Measurements from ENCODE around the gene RIPK4. TPM values are rescaled to one million over a fixed set of nuclear protein-coding genes. Genes with fewer than 3 reads are reported as not detected.
A peak's percentile ranks its signal among the peaks of the same experiment; 100 is the strongest.

RIPK4 gene
- total RNA-seq, 1 experiment from 2014 or later, result 20.1 TPM

DNA sequence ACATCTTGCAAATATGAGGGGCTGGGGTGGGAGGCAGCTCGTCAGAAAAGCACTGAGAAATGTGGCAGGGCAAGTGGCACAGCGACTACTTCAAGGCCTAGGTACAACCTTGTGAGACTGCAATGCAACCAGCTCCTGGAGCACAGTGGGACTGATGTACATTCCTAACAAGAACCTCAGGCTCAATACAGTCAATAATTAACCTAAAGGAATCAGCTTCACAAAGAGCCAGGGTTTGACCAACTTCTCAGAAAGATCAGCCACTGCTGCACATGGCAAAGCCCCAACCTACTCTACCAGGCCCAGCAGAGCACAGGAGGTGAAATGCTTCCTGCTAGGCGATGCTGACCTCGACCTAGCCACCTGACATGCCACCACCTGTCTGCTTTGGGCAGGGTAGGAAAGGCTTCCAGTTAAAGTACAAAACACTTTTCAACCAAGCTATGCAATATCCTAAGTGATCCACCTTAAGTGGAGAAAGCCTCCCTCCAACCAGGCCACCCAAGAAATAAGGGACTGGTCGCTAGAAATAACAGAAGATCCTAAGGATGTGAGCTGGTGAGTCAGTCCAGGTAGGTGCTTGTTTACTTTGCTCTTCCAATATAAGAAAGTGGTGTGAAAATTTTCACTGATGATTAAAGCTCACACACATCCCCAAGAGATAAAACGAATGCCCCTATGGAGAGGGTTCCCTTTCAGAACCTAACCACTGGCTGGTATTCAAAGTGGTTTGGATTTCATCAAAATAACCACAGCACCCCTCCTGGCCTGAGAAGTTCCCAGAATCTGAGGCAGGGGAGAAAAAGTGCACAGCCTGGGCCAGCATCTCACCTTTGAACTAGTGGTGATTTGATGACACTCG is 2.1 kb downstream of the RIPK4 start:
- DNase-seq (ENCODE audit: low spot score) (no peak), ATAC-seq (no peak)
- H3K4me3 Mint-ChIP-seq, result peak overlapping the region; percentile 82
- no peaks in the 10 kb centered on the region for H3K36me3 Mint-ChIP-seq
- no peaks in the 10 kb centered on the region for H3K9me3 Mint-ChIP-seq
- peak overlapping the region; percentile 63; the same call in 1 of the 2 replicates for H3K27ac Mint-ChIP-seq
- H3K4me1 Mint-ChIP-seq, result peaks cover 84% of the 10 kb centered on the region
- ChIA-PET CTCF (interaction anchor here (1.4 to 14.5 kb wide), 4 partner anchors 7 to 353 kb away, joined by 3 to 207 read pairs (median 53); no protein-coding TSS in a partner anchor), POLR2A (no interaction called here)
- TF ChIP-seq GABPB1 (CRISPR knock-in tag; IDR thresholded peaks at IDR 0.05), result no peak
- TF ChIP-seq FOXK1 (CRISPR knock-in tag; IDR thresholded peaks at IDR 0.05), result no peak
- no peak for TF ChIP-seq SMAD3 (CRISPR knock-in tag; IDR thresholded peaks at IDR 0.05; ENCODE audit: borderline replicate concordance)
- TF ChIP-seq ZNF396 (CRISPR knock-in tag; IDR thresholded peaks at IDR 0.05; ENCODE audit: borderline replicate concordance), result no peak
- TF ChIP-seq MYBL2 (CRISPR knock-in tag; IDR thresholded peaks at IDR 0.05), result no peak
- no peak for TF ChIP-seq NR2C2 (CRISPR knock-in tag; IDR thresholded peaks at IDR 0.05)
- TF ChIP-seq ELF4 (CRISPR knock-in tag; IDR thresholded peaks at IDR 0.05; ENCODE audit: low read depth), result no peak
- TF ChIP-seq, protein P1, sequence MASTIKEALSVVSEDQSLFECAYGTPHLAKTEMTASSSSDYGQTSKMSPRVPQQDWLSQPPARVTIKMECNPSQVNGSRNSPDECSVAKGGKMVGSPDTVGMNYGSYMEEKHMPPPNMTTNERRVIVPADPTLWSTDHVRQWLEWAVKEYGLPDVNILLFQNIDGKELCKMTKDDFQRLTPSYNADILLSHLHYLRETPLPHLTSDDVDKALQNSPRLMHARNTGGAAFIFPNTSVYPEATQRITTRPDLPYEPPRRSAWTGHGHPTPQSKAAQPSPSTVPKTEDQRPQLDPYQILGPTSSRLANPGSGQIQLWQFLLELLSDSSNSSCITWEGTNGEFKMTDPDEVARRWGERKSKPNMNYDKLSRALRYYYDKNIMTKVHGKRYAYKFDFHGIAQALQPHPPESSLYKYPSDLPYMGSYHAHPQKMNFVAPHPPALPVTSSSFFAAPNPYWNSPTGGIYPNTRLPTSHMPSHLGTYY (CRISPR knock-in tag; IDR thresholded peaks at IDR 0.05), result no peak
- no peak for TF ChIP-seq SP1 (CRISPR knock-in tag; conservative IDR thresholded peaks at IDR 0.05)
- TF ChIP-seq PRRX2 (CRISPR knock-in tag; IDR thresholded peaks at IDR 0.05), result no peak
- no peak for TF ChIP-seq SOX15 (CRISPR knock-in tag; IDR thresholded peaks at IDR 0.05)
- TF ChIP-seq JUN (CRISPR knock-in tag; IDR thresholded peaks at IDR 0.05), result no peak
- TF ChIP-seq, protein P2, sequence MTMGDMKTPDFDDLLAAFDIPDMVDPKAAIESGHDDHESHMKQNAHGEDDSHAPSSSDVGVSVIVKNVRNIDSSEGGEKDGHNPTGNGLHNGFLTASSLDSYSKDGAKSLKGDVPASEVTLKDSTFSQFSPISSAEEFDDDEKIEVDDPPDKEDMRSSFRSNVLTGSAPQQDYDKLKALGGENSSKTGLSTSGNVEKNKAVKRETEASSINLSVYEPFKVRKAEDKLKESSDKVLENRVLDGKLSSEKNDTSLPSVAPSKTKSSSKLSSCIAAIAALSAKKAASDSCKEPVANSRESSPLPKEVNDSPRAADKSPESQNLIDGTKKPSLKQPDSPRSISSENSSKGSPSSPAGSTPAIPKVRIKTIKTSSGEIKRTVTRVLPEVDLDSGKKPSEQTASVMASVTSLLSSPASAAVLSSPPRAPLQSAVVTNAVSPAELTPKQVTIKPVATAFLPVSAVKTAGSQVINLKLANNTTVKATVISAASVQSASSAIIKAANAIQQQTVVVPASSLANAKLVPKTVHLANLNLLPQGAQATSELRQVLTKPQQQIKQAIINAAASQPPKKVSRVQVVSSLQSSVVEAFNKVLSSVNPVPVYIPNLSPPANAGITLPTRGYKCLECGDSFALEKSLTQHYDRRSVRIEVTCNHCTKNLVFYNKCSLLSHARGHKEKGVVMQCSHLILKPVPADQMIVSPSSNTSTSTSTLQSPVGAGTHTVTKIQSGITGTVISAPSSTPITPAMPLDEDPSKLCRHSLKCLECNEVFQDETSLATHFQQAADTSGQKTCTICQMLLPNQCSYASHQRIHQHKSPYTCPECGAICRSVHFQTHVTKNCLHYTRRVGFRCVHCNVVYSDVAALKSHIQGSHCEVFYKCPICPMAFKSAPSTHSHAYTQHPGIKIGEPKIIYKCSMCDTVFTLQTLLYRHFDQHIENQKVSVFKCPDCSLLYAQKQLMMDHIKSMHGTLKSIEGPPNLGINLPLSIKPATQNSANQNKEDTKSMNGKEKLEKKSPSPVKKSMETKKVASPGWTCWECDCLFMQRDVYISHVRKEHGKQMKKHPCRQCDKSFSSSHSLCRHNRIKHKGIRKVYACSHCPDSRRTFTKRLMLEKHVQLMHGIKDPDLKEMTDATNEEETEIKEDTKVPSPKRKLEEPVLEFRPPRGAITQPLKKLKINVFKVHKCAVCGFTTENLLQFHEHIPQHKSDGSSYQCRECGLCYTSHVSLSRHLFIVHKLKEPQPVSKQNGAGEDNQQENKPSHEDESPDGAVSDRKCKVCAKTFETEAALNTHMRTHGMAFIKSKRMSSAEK (CRISPR knock-in tag; IDR thresholded peaks at IDR 0.05; ENCODE audit: borderline replicate concordance), result no peak
- no peak for TF ChIP-seq ZNF671 (CRISPR knock-in tag; IDR thresholded peaks at IDR 0.05)
- peaks cover 86% of the 10 kb centered on the region for H3K27me3 Mint-ChIP-seq (ENCODE audit: low read depth)

DNA sequence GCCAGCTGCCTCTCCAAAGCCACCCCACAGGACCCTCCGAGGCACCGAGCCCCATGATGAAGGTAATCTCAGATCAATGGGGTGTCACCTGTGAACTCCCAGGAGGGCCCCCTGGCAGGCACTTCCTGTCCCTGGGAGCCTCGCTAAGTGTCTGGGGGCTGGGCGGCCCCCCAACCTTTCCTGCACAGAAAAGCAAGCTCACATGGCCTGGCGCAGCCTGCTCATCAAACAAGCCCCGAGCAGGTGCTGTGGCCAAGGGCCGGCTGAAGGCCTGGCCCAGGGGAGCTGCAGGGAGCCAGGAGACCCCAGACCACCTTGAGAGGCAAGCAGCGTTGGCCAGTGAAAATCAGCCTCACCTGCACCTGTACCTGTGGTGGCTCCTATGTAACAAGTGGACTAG is 2.9 kb downstream of the RIPK4 start:
- ChIA-PET POLR2A (interaction anchor here (2.3 kb wide), 1 partner anchor 151 kb away, joined by 7 read pairs; no protein-coding TSS in a partner anchor), CTCF (interaction anchor here (2.1 to 14.5 kb wide), 6 partner anchors 8 to 152 kb away, joined by 9 to 207 read pairs (median 27); no protein-coding TSS in a partner anchor)
- no peak for ATAC-seq
- H3K4me3 Mint-ChIP-seq, result peak overlapping the region; percentile 82
- no peak overlapping the region; the same call in 1 of the 2 replicates for H3K27ac Mint-ChIP-seq
- no peak for DNase-seq (ENCODE audit: low spot score)
- H3K27me3 Mint-ChIP-seq (ENCODE audit: low read depth), result peaks cover 78% of the 10 kb centered on the region
- no peaks in the 10 kb centered on the region for H3K36me3 Mint-ChIP-seq
- no peaks in the 10 kb centered on the region for H3K9me3 Mint-ChIP-seq
- TF ChIP-seq ZNF423 (CRISPR knock-in tag; IDR thresholded peaks at IDR 0.05) (peak; percentile 38; the same call in 1 of the 2 replicates), KAT7 (CRISPR knock-in tag; IDR thresholded peaks at IDR 0.05; ENCODE audit: borderline replicate concordance) (no peak), ZNF219 (CRISPR knock-in tag; IDR thresholded peaks at IDR 0.05; ENCODE audit: borderline replicate concordance) (no peak), FOXJ3 (CRISPR knock-in tag; IDR thresholded peaks at IDR 0.05; ENCODE audit: borderline replicate concordance) (no peak)
- TF ChIP-seq, protein P3, sequence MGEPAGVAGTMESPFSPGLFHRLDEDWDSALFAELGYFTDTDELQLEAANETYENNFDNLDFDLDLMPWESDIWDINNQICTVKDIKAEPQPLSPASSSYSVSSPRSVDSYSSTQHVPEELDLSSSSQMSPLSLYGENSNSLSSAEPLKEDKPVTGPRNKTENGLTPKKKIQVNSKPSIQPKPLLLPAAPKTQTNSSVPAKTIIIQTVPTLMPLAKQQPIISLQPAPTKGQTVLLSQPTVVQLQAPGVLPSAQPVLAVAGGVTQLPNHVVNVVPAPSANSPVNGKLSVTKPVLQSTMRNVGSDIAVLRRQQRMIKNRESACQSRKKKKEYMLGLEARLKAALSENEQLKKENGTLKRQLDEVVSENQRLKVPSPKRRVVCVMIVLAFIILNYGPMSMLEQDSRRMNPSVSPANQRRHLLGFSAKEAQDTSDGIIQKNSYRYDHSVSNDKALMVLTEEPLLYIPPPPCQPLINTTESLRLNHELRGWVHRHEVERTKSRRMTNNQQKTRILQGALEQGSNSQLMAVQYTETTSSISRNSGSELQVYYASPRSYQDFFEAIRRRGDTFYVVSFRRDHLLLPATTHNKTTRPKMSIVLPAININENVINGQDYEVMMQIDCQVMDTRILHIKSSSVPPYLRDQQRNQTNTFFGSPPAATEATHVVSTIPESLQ (CRISPR knock-in tag; IDR thresholded peaks at IDR 0.05), result no peak
- H3K4me1 Mint-ChIP-seq, result peaks cover 86% of the 10 kb centered on the region
